B cell (primary cell): ENCODE results near the gene DHRS4. TPM values are rescaled to one million over a fixed set of nuclear protein-coding genes. Genes with fewer than 3 reads are reported as not detected.

Source experiments
- ATAC-seq: fragments of 200-7000 bp; cut with Tn5 transposase; one replicate; pipeline ENCODE4 v1.10.0; 2021; ENCODE audit warnings: low read depth, mild to moderate bottlenecking, moderate number of reproducible peaks, moderate library complexity
- CTCF ChIA-PET: fragments of 350-600 bp; sonication (Branson Sonifier 250); formaldehyde crosslinking; loops from one replicate; lab custom pipeline; 2021; ENCODE audit warnings: antibody characterized with exemption, inconsistent platforms; lab: Charles Lee
- POLR2A ChIA-PET: fragments of 350-600 bp; sonication (Branson Sonifier 250); formaldehyde crosslinking; loops from one replicate; lab custom pipeline; 2021; ENCODE audit warnings: antibody characterized with exemption; lab: Charles Lee
- DNase-seq: peaks from one replicate; pipeline ENCODE4 v3.0.0; 2013
- H2AFZ ChIP-seq: 2 replicates; pipeline ENCODE4 v1.6.1; 2012; ENCODE audit warnings: mild to moderate bottlenecking, low read depth, low read length; ENCODE audit not compliant: insufficient read depth, poor library complexity, severe bottlenecking
- H3K27ac ChIP-seq, 2 donors: 1 replicate in 1 of 2; 2 replicates in 1 of 2; pipeline ENCODE4 v1.5.1; 2012 to 2013; ENCODE audit warnings: low read length in 2 of 2, mild to moderate bottlenecking in 2 of 2, moderate library complexity in 1 of 2
- H3K27me3 ChIP-seq, 4 experiments: fragments of 200-600 bp in 1 of 4; sonication (generic) in 1 of 4; replicated peaks in 1 of 4; 1 replicate in 2 of 4; 2 replicates in 2 of 4; pipeline versions ENCODE4 v1.6.1 to v1.7.0; 2013 to 2016; ENCODE audit warnings: low read length in 3 of 4, mild to moderate bottlenecking in 2 of 4, mixed read lengths in 1 of 4, moderate library complexity in 1 of 4; ENCODE audit not compliant: insufficient read depth in 4 of 4, control insufficient read depth in 3 of 4; ENCODE audit errors: control extremely low read depth in 1 of 4
- H3K36me3 ChIP-seq, 2 experiments: replicated peaks in 1 of 2; 1 replicate in 1 of 2; 2 replicates in 1 of 2; pipeline versions ENCODE4 v1.6.1 to v1.7.1; 2013; ENCODE audit warnings: low read length in 1 of 2; ENCODE audit not compliant: insufficient read depth in 2 of 2, control insufficient read depth in 1 of 2; ENCODE audit errors: control extremely low read depth in 1 of 2, extremely low read depth in 1 of 2
- H3K4me1 ChIP-seq, 2 donors: fragments of 200-600 bp in 1 of 2; sonication (generic) in 1 of 2; 1 replicate in 1 of 2; 2 replicates in 1 of 2; pipeline versions ENCODE4 v1.5.1 to v1.6.1; 2013 to 2017; ENCODE audit warnings: low read length in 2 of 2; ENCODE audit not compliant: control insufficient read depth in 2 of 2, insufficient read depth in 2 of 2
- H3K4me2 ChIP-seq: replicated peaks from 2 replicates; pipeline ENCODE3; 2012; ENCODE audit warnings: mild to moderate bottlenecking, low read depth, low read length; ENCODE audit not compliant: poor library complexity, severe bottlenecking
- H3K4me3 ChIP-seq, 5 experiments: fragments of 200-600 bp in 1 of 5; sonication (generic) in 1 of 5; 1 replicate in 3 of 5; 2 replicates in 2 of 5; pipeline versions ENCODE4 v1.5.1 to v1.7.0; 2011 to 2016; ENCODE audit warnings: low read length in 4 of 5, mild to moderate bottlenecking in 4 of 5, low read depth in 2 of 5, control low read depth in 1 of 5, moderate library complexity in 1 of 5; ENCODE audit not compliant: insufficient read depth in 1 of 5; ENCODE audit errors: control extremely low read depth in 1 of 5, extremely low read depth in 1 of 5
- H3K79me2 ChIP-seq: fragments of 200-600 bp; sonication (generic); one replicate; pipeline ENCODE4 v1.6.0; 2016; ENCODE audit warnings: low read length; ENCODE audit not compliant: control insufficient read depth, insufficient read depth
- H3K9ac ChIP-seq: fragments of 200-600 bp; sonication (generic); 2 replicates; pipeline ENCODE4 v1.6.1; 2017; ENCODE audit warnings: mild to moderate bottlenecking, low read length, moderate library complexity
- H3K9me3 ChIP-seq, 3 donors: one replicate each; pipeline versions ENCODE4 v1.6.1 to v1.7.1; 2013; ENCODE audit warnings: low read length in 2 of 3; ENCODE audit not compliant: control insufficient read depth in 2 of 3, insufficient read depth in 1 of 3; ENCODE audit errors: control extremely low read depth in 1 of 3
- H4K20me1 ChIP-seq: 2 replicates; pipeline ENCODE4 v1.6.0; 2012; ENCODE audit warnings: mild to moderate bottlenecking, low read length; ENCODE audit not compliant: insufficient read depth, control insufficient read depth, poor library complexity, severe bottlenecking
- H3K27ac Mint-ChIP-seq: one replicate; pipeline ENCODE4 v1.8.0; 2021; ENCODE audit warnings: mixed read lengths
- H3K27me3 Mint-ChIP-seq: one replicate; pipeline ENCODE4 v1.8.0; 2021; ENCODE audit warnings: mixed read lengths
- H3K4me1 Mint-ChIP-seq: one replicate; pipeline ENCODE4 v1.8.0; 2021; ENCODE audit warnings: mixed read lengths
- H3K4me3 Mint-ChIP-seq: one replicate; pipeline ENCODE4 v1.8.0; 2021; ENCODE audit warnings: mixed read lengths
- H3K9me3 Mint-ChIP-seq: one replicate; pipeline ENCODE4 v1.8.0; 2022; ENCODE audit warnings: mixed read lengths; ENCODE audit not compliant: insufficient read depth
- CTCF ChIP-seq: fragments of 200-600 bp; IDR thresholded peaks from one replicate; pipeline ENCODE4 v1.8.0; 2022; ENCODE audit warnings: antibody characterized with exemption, mild to moderate bottlenecking
- EZH2 ChIP-seq: IDR thresholded peaks from 2 replicates; pipeline ENCODE4 v1.6.1; 2012; ENCODE audit warnings: borderline replicate concordance, low read depth, mild to moderate bottlenecking, moderate library complexity, low read length; ENCODE audit not compliant: insufficient read depth, poor library complexity, severe bottlenecking
- WGBS: methylation state at CpG from one replicate; pipeline ENCODE4 v1.1.5; 2013; ENCODE audit warnings: missing lambda C conversion rate; ENCODE audit not compliant: insufficient coverage; 5-methylcytosine and 5-hydroxymethylcytosine counted together
- intact Hi-C: fragments of 100-400 bp; cut with micrococcal nuclease; formaldehyde crosslinking; loops from one replicate; pipeline ENCODE4 v1.10.0; 2022
- polyA plus RNA-seq: library from polyadenylated mRNA; depleted of rRNA; stranded (reverse); fragments of >200 nt; gene quantifications from 2 replicates; pipeline ENCODE4 v1.2.3, GENCODE V29; 2012
- total RNA-seq, 2 donors: library from RNA; stranded (reverse); fragments of 120-200 nt in 1 of 2; gene quantifications; 1 replicate in 1 of 2; 2 replicates in 1 of 2; pipeline versions ENCODE4 v1.2.3 to v1.2.4, GENCODE V29; 2013 to 2022

Gene DHRS4
- total and polyA plus RNA-seq, 2 donors (not counting 1 experiment from before 2014, with no cell fraction given) = 15.6 to 16.2 TPM

GRCh38 chr14:23929136-23929535 lies 24.4 kb upstream of the DHRS4 start:
- Mint-ChIP-seq H3K9me3 (no peaks in the 10 kb centered on the region), H3K27ac (no peak overlapping the region), H3K4me1 (no peaks in the 10 kb centered on the region), H3K4me3 (no peak overlapping the region), H3K27me3 (peaks cover 5% of the 10 kb centered on the region)
- H4K20me1 ChIP-seq = no peaks in the 10 kb centered on the region
- H3K27me3 ChIP-seq = no peaks in the 10 kb centered on the region
- H3K9me3 ChIP-seq = peaks cover 0 to 3% (median 0%) of the 10 kb centered on the region in 3 donors
- H3K4me2 ChIP-seq = no peak overlapping the region
- no peak overlapping the region for H3K27ac ChIP-seq
- POLR2A ChIA-PET = no interaction called here
- WGBS = no CpG with 5 or more reads among the region's 5 CpGs
- ATAC-seq = no peak
- H3K36me3 ChIP-seq = no peaks in the 10 kb centered on the region
- H3K79me2 ChIP-seq = no peaks in the 10 kb centered on the region
- no peak overlapping the region for H2AFZ ChIP-seq
- CTCF ChIA-PET = interaction anchor here (1.0 to 3.1 kb wide), 3 partner anchors 16 to 339 kb away, joined by 3 to 24 read pairs (median 15); no protein-coding TSS in a partner anchor
- no peak overlapping the region for H3K4me3 ChIP-seq
- intact Hi-C loops = loop anchor here (1.0 to 5.0 kb wide), 2 partner anchors 24 to 452 kb away; partner anchors contain the start of gene DHRS4
- DNase-seq = no peak
- no peak overlapping the region for H3K9ac ChIP-seq
- no peaks in the 10 kb centered on the region for H3K4me1 ChIP-seq
- TF ChIP-seq EZH2 = no peak
- TF ChIP-seq CTCF = no peak

- Histone ChIP-seq H3K27ac (no peak overlapping the region), H3K36me3 (no peaks in the 10 kb centered on the region), H4K20me1 (no peaks in the 10 kb centered on the region), H3K79me2 (no peaks in the 10 kb centered on the region), H3K9ac (no peak overlapping the region), H2AFZ (no peak overlapping the region), H3K9me3 (peaks cover 0 to 3% (median 0%) of the 10 kb centered on the region in 3 donors), H3K4me2 (no peak overlapping the region), H3K27me3 (no peaks in the 10 kb centered on the region), H3K4me3 (no peak overlapping the region), H3K4me1 (no peaks in the 10 kb centered on the region)
- no peaks in the 10 kb centered on the region for H3K9me3 Mint-ChIP-seq
- ChIA-PET CTCF (interaction anchor here (0.6 to 3.1 kb wide), 7 partner anchors 16 to 451 kb away, joined by 3 to 24 read pairs (median 3); partner anchors contain the start of gene DHRS4), POLR2A (no interaction called here)
- peaks cover 5% of the 10 kb centered on the region for H3K27me3 Mint-ChIP-seq
- H3K27ac Mint-ChIP-seq = no peak overlapping the region
- peak; percentile 77 for DNase-seq
- H3K4me3 Mint-ChIP-seq = no peak overlapping the region
- intact Hi-C loops = loop anchor here (1.0 to 5.0 kb wide), 2 partner anchors 23 to 453 kb away; partner anchors contain the start of gene DHRS4
- TF ChIP-seq EZH2 (no peak), CTCF (peak; percentile 96)
- 15% methylated on average over 3 of the region's 3 CpGs for WGBS
- no peaks in the 10 kb centered on the region for H3K4me1 Mint-ChIP-seq
- peak; percentile 84 for ATAC-seq
Measured at GRCh38 chr14:23929822-23930294, 23.7 kb upstream of the DHRS4 start.
